GM12878 (cell line): Measurements from ENCODE around the gene BMF. TPM values are rescaled to one million over a fixed set of nuclear protein-coding genes. Genes with fewer than 3 reads are reported as not detected.

Source experiments
- ATAC-seq: fragments of 200-7000 bp; cut with Tn5 transposase; 3 replicates; pipeline ENCODE4 v1.9.1; 2020; ENCODE audit warnings: mild to moderate bottlenecking, moderate library complexity
- BruUV-seq: library from RNA; stranded (reverse); fragments of 400-500 nt; replicated peaks from 2 replicates; lab custom pipeline; 2021; lab: Mats Ljungman, UMichigan
- CTCF ChIA-PET: fragments of 300-600 bp; sonication (Branson Sonifier 250); formaldehyde crosslinking; extraction: SDS; loops from one replicate; lab custom pipeline; 2021; ENCODE audit warnings: inconsistent platforms; lab: Yijun Ruan, JAX
- POLR2A ChIA-PET: fragments of 350-600 bp; formaldehyde crosslinking; extraction: SDS; loops from one replicate; lab custom pipeline; 2021; ENCODE audit warnings: inconsistent platforms; lab: Charles Lee
- RAD21 ChIA-PET: fragments of 300-600 bp; sonication (Branson Sonifier 250); formaldehyde crosslinking; loops from one replicate; lab custom pipeline; 2023; ENCODE audit warnings: antibody characterized with exemption; ENCODE audit not compliant: unreplicated experiment; lab: Charles Lee
- SMC1A ChIA-PET: fragments of 300-600 bp; sonication (Branson Sonifier 250); formaldehyde crosslinking; loops from one replicate; lab custom pipeline; 2023; ENCODE audit not compliant: unreplicated experiment, uncharacterized antibody; lab: Charles Lee
- DNase-seq: peaks from one replicate; pipeline ENCODE4 v3.0.0-alpha.2; 2011; ENCODE audit warnings: low read depth, low spot score
- FAIRE-seq: peaks from 3 replicates; lab custom pipeline; 2011; peaks lifted over from hg19 to GRCh38; lab: Jason Lieb, UNC
- H2AFZ ChIP-seq: 2 replicates; pipeline ENCODE4 v1.6.0; 2011; ENCODE audit warnings: low read depth, low read length, control low read depth; ENCODE audit not compliant: control insufficient read depth
- H3K27ac ChIP-seq: 2 replicates; pipeline ENCODE4 v1.5.1; 2011; ENCODE audit warnings: control low read depth; ENCODE audit not compliant: control insufficient read depth, insufficient read depth
- H3K27me3 ChIP-seq, 2 experiments: replicated peaks in 1 of 2; 2 replicates each; pipeline versions ENCODE4 v1.6.0 to v1.6.1; 2011; ENCODE audit warnings: low read length in 1 of 2; ENCODE audit not compliant: control insufficient read depth in 2 of 2, insufficient read depth in 2 of 2
- H3K36me3 ChIP-seq, 2 experiments: 2 replicates each; pipeline ENCODE4 v1.5.1; 2011; ENCODE audit warnings: low read length in 1 of 2; ENCODE audit not compliant: control insufficient read depth in 2 of 2, insufficient read depth in 2 of 2
- H3K4me1 ChIP-seq: 2 replicates; pipeline ENCODE4 v1.6.1; 2011; ENCODE audit warnings: mild to moderate bottlenecking, low read length, moderate library complexity, mixed read lengths; ENCODE audit not compliant: control insufficient read depth, insufficient read depth
- H3K4me2 ChIP-seq: 2 replicates; pipeline ENCODE4 v1.6.0; 2011; ENCODE audit warnings: control low read depth; ENCODE audit not compliant: control insufficient read depth, insufficient read depth
- H3K4me3 ChIP-seq: fragments of 200-600 bp; sonication (generic); 2 replicates; pipeline ENCODE4 v1.5.1; 2016
- H3K79me2 ChIP-seq: 2 replicates; pipeline ENCODE4 v1.6.0; 2011; ENCODE audit warnings: low read length; ENCODE audit not compliant: control insufficient read depth, insufficient read depth
- H3K9ac ChIP-seq: 2 replicates; pipeline ENCODE4 v1.8.0; 2011; ENCODE audit warnings: low read length, control low read depth, mixed read lengths; ENCODE audit not compliant: control insufficient read depth, insufficient read depth
- H3K9me3 ChIP-seq: replicated peaks from 3 replicates; pipeline ENCODE4 v1.5.1; 2011; ENCODE audit warnings: mild to moderate bottlenecking, low read length; ENCODE audit not compliant: control insufficient read depth, insufficient read depth
- H4K20me1 ChIP-seq: 2 replicates; pipeline ENCODE4 v1.6.0; 2011; ENCODE audit not compliant: control insufficient read depth, insufficient read depth
- CREM ChIP-seq: IDR thresholded peaks from 2 replicates; pipeline ENCODE4 v1.6.1; 2014; ENCODE audit warnings: antibody characterized with exemption, low read depth
- GABPA ChIP-seq: IDR thresholded peaks from 2 replicates; pipeline ENCODE4 v1.6.1; 2014; ENCODE audit warnings: antibody characterized with exemption, low read depth, mild to moderate bottlenecking, inconsistent platforms
- IRF5 ChIP-seq: fragments of 450-650 bp; IDR thresholded peaks from 2 replicates; pipeline ENCODE4 v1.6.1; 2017; ENCODE audit warnings: borderline replicate concordance
- KLF5 ChIP-seq: fragments of 450-650 bp; IDR thresholded peaks from 2 replicates; pipeline ENCODE4 v1.6.1; 2014; ENCODE audit warnings: mild to moderate bottlenecking; ENCODE audit not compliant: partially characterized antibody
- MYC ChIP-seq: IDR thresholded peaks from 2 replicates; pipeline ENCODE4 v1.6.1; 2011; ENCODE audit warnings: mild to moderate bottlenecking, low read length, moderate library complexity, inconsistent platforms; ENCODE audit not compliant: insufficient read depth, insufficient replicate concordance, insufficient read length, severe bottlenecking
- NBN ChIP-seq: fragments of 450-650 bp; IDR thresholded peaks from 2 replicates; pipeline ENCODE4 v1.6.1; 2016
- NR2F1 ChIP-seq: fragments of 450-650 bp; conservative IDR thresholded peaks from 2 replicates; pipeline ENCODE4 v1.6.1; 2017; ENCODE audit warnings: mild to moderate bottlenecking
- RELB ChIP-seq: fragments of 450-650 bp; IDR thresholded peaks from 2 replicates; pipeline ENCODE4 v1.6.1; 2017; ENCODE audit warnings: low read depth, mild to moderate bottlenecking, moderate library complexity
- RUNX3 ChIP-seq: IDR thresholded peaks from 2 replicates; pipeline ENCODE4 v1.6.1; 2012; ENCODE audit warnings: low read length, inconsistent platforms
- SMAD5 ChIP-seq: IDR thresholded peaks from 2 replicates; pipeline ENCODE4 v1.6.1; 2016; ENCODE audit warnings: antibody characterized with exemption, low read depth
- SREBF1 ChIP-seq: IDR thresholded peaks from 2 replicates; pipeline ENCODE4 v1.6.1; 2012; ENCODE audit warnings: mild to moderate bottlenecking, low read length
- SRF ChIP-seq, 2 experiments: IDR thresholded peaks; 2 replicates each; pipeline ENCODE4 v1.6.1; 2011; ENCODE audit warnings: low read depth in 2 of 2, low read length in 2 of 2, mild to moderate bottlenecking in 1 of 2, moderate library complexity in 1 of 2
- TCF3 ChIP-seq: IDR thresholded peaks from 2 replicates; pipeline ENCODE4 v1.6.1; 2012; ENCODE audit warnings: low read depth, mild to moderate bottlenecking, low read length, borderline replicate concordance; ENCODE audit not compliant: insufficient read depth
- ZNF687 ChIP-seq: fragments of 450-650 bp; IDR thresholded peaks from 2 replicates; pipeline ENCODE4 v1.6.1; 2017; ENCODE audit warnings: mild to moderate bottlenecking, moderate library complexity
- WGBS: methylation state at CpG from one replicate; pipeline ENCODE4 v1.1.6; 2016; ENCODE audit warnings: low lambda C conversion rate; ENCODE audit not compliant: insufficient replicate concordance, insufficient coverage; ENCODE audit errors: missing lambda C conversion rate; 5-methylcytosine and 5-hydroxymethylcytosine counted together
- in situ Hi-C: fragments of 300-500 bp; cut with MboI; formaldehyde crosslinking; loops from 9 replicates; pipeline ENCODE4 v1.14.3; 2018; ENCODE audit warnings: mixed read lengths
- intact Hi-C: fragments of 100-400 bp; cut with micrococcal nuclease; formaldehyde crosslinking; loops from one replicate; pipeline ENCODE4 v1.14.2; 2022; ENCODE audit not compliant: unreplicated experiment
- polyA plus RNA-seq, 11 experiments: library from polyadenylated mRNA; depleted of rRNA in 4 of 11; unstranded in 6 of 11; stranded (reverse) in 5 of 11; fragments of >200 nt; fragmentation: Nextera tagmentation in 4 of 11; fragmentation: Illumina TruSeq in 1 of 11; extraction: Ambion mirVana in 4 of 11; extraction: Trizol in 1 of 11; gene quantifications; 1 replicate in 1 of 11; 2 replicates in 10 of 11; pipeline versions ENCODE4 v1.2.1 to v1.2.3, GENCODE V29; 2011 to 2016; ENCODE audit warnings: inconsistent platforms in 2 of 11, missing spikeins in 2 of 11, low read depth in 1 of 11
- total RNA-seq, 4 experiments: library from RNA; depleted of rRNA in 3 of 4; stranded (reverse); fragments of >200 nt in 3 of 4; fragmentation: Illumina TruSeq in 1 of 4; extraction: Trizol in 1 of 4; gene quantifications; 2 replicates each; pipeline versions ENCODE4 v1.2.1 to v1.2.3, GENCODE V29; 2013 to 2021

BMF gene
- total and polyA plus RNA-seq, 10 of the 15 experiments (the other 5 are each of a cell fraction or from before 2014, with no cell fraction given) = 0.82 to 34.9 (median 16.9) TPM

GRCh38 chr15:40064231-40064894, 44.3 kb downstream of the BMF start:
- Histone ChIP-seq H3K79me2 (no peaks in the 10 kb centered on the region), H3K4me2 (peak overlapping the region; percentile 75), H3K4me1 (peaks cover 75% of the 10 kb centered on the region), H3K9ac (peak overlapping the region; percentile 56), H3K27me3 (no peaks in the 10 kb centered on the region), H2AFZ (peak overlapping the region; percentile 55), H3K36me3 (no peaks in the 10 kb centered on the region), H4K20me1 (no peaks in the 10 kb centered on the region), H3K27ac (peak overlapping the region; percentile 96), H3K4me3 (peak overlapping the region; percentile 31; the same call in 1 of the 2 replicates), H3K9me3 (no peaks in the 10 kb centered on the region)
- ChIA-PET SMC1A (interaction anchor here (0.9 to 43.9 kb wide), 4 partner anchors 11 to 40 kb away, joined by 3 to 981 read pairs (median 49); partner anchors contain the start of gene BMF), RAD21 (interaction anchor here (1.6 to 21.0 kb wide), 3 partner anchors 18 to 38 kb away, joined by 5 to 509 read pairs (median 151); partner anchors contain the start of gene BMF), POLR2A (interaction anchor here (0.9 to 12.9 kb wide), 6 partner anchors 10 to 342 kb away, joined by 3 to 208 read pairs (median 6); no protein-coding TSS in a partner anchor), CTCF (interaction anchor here (0.7 to 23.9 kb wide), 6 partner anchors 11 to 92 kb away, joined by 3 to 578 read pairs (median 6); partner anchors contain the start of gene BMF)
- intact Hi-C loops (loop anchor here (2.0 kb wide), 2 partner anchors 18 to 40 kb away; no protein-coding TSS in a partner anchor), in situ Hi-C loops (no loop called here)
- WGBS = 0% methylated on average over 8 of the region's 8 CpGs
- TSS peak; percentile 90 for BruUV-seq
- ATAC-seq = peak; percentile 59
- FAIRE-seq = peak; percentile 89
- DNase-seq = no peak
- peak; percentile 89; the same call in 1 of the 2 replicates for TF ChIP-seq ZNF687
- peak; percentile 74 for TF ChIP-seq RELB
- TF ChIP-seq NBN = 0 out of 2 replicates have a peak, but pooled peaks have one; percentile 54
- no peak for TF ChIP-seq IRF5
- peak; percentile 83 for TF ChIP-seq RUNX3
- peak; percentile 78; the same call in 1 of the 2 replicates for TF ChIP-seq CREM
- no peak for TF ChIP-seq MYC
- peak in 1 of 2 experiments; percentile 51; a peak in 1 of 4 replicates for TF ChIP-seq SRF (IDR thresholded peaks at IDR 0.05; ENCODE audit: low read depth in 2 of 2, low read length in 2 of 2)
- no peak for TF ChIP-seq SMAD5
- TF ChIP-seq KLF5 = peak; percentile 41
- TF ChIP-seq TCF3 = peak; percentile 49; the same call in 1 of the 2 replicates
- no peak for TF ChIP-seq NR2F1
- no peak for TF ChIP-seq SREBF1
- TF ChIP-seq GABPA = 0 out of 2 replicates have a peak, but pooled peaks have one; percentile 47
